Amniotic epithelial cell (primary cell): Measurements from ENCODE around the gene ZSWIM1.
A peak's percentile ranks its signal among the peaks of the same experiment; 100 is the strongest.
"Not testable (repeated sequence)": the region's sequence is repeated elsewhere in the genome, so short reads cannot be mapped to it uniquely, and the experiment has no call there.

ENCODE experiments used
- DNase-seq: peaks from one replicate; pipeline ENCODE4 v3.0.0-alpha.2; 2010; ENCODE audit warnings: low read depth

Gene ZSWIM1

DNA sequence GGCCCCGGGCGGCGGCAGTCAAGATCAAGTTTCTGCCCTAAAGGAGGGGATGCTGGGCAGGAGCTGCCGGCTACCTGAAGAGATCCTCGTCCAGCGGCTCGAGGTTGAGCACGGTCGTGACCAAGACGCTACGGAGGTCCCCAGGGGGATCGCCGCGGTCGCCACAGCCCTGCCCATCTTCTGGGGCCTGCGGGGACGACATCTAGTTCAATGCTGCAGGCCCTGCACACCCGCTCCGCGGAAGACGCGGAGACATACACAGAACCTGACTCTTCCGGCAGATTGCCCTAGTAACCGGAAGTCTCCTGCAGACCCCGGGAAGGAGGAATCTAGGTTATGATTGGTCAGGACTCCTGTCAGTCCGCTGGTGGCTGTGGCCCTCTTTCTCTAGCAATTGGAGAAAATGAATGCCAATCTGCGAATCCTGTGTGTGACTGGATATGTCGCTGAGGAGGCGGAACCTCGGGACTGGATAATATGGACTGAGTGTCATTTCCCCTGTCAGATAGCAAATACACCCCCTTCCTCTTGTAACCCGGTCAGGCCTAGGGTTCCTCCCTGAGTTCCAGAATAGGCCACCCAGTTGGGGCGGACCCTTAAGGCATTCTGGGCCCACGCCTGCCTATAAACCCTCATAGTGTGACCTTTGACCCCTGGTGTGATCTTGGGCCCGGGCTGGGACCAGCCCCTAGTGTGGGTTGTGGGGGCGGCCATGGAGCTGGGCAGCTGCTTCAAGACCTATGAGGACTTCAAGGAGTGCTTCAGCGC is 23.7 kb upstream of the ZSWIM1 start, which contains the start of the genes ACOT8 and ZSWIM3:
Gene ACOT8 (minus strand): TSS at position 279 of the 768 bp plus-strand sequence. CDS start 77 bp downstream, at position 202.
Gene ZSWIM3 (plus strand): TSS at position 501 of the 768 bp plus-strand sequence. CDS start 212 bp downstream, at position 713.
- DNase-seq: peak; percentile 100

DNA sequence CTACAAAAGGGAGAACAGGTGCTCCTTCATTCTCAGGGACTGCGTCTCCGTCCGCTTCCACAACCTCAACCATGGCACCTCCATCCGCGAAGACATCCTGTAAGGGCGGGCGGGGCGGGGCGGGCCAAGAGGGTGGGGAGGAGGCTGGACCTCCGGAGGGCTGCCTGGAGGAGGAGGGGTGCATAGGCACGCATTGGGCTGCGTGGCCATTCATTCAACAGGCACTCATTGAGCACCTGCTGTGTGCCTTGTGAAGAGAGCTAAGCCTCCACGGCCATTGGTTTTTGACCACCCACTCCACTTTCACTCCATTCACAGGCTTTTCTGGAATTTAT is 23.2 kb upstream of the ZSWIM1 start:
- no peak for DNase-seq

- no peak for DNase-seq
Measured at GRCh38 chr20:45859916-45860315, 21.1 kb upstream of the ZSWIM1 start.

DNA sequence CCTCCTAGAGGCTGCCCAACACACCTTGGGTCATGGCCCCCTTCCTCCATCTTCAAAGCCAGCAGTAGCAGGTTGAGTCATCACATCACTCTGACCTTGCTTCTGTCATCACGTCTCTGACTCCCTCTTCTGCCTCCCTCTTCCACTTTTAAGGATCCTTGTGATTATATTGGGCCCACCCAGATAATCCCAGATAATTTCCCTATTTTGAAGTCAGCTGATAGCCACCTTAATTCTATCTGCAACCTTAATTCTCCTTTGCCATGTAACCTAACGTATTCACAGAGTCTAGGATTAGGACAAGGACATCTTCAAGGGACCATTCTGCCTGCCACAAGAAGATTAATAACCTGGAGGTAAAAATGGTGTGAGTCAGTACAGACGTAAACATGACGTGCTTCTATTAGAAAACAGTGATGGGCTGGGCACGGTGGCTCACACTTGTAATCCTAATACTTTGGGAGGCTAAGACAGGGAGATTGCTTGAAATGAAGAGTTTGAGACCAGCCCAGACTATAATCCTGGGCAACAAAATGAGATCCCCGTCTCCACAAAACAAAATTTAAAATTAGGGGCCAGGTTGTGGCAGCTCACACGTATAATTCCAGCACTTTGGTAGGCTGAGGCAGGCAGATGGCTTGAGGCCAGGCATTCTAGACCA is 20.3 kb upstream of the ZSWIM1 start:
- DNase-seq: peak; percentile 60

DNA sequence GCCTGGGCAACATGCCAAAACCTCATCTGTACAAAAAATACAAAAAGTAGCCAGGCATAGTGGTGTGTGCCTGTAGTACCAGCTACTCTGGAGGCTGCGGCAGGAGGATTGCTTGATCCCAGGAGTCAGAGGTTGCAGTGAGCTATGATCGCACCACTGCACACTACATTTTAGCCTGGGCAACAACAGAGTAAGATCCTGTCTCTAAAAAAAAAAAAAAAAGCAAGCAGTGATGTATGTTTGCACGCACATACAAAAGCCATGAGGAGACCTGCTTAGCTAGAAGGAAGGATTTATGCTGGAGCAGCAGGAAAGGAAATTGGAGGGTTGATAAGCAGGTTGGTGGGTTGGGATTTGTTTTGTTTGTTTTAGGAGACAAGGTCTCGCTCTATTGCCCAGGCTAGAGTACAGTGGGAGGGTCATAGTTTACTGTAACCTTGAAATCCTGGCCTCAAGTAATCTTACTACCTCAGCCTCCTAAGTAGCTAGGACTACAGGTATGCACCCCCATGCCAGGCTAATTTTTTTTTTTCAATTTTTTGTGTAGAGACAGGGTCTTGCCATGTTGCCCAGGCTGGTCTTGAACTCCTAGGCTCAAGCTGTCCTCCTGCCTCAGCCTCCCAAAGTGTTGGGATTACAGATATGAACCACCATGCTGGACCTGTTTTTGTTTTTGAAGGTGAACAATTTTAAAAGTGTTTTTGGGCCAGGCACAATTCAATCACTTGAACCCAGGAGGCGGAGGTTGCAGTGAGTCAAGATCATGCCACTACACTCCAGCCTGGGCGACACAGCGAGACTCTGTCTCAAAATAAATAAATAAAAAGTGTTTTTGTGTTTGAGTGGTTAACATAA is 19.6 kb upstream of the ZSWIM1 start:
- DNase-seq: peak; percentile 33

DNA sequence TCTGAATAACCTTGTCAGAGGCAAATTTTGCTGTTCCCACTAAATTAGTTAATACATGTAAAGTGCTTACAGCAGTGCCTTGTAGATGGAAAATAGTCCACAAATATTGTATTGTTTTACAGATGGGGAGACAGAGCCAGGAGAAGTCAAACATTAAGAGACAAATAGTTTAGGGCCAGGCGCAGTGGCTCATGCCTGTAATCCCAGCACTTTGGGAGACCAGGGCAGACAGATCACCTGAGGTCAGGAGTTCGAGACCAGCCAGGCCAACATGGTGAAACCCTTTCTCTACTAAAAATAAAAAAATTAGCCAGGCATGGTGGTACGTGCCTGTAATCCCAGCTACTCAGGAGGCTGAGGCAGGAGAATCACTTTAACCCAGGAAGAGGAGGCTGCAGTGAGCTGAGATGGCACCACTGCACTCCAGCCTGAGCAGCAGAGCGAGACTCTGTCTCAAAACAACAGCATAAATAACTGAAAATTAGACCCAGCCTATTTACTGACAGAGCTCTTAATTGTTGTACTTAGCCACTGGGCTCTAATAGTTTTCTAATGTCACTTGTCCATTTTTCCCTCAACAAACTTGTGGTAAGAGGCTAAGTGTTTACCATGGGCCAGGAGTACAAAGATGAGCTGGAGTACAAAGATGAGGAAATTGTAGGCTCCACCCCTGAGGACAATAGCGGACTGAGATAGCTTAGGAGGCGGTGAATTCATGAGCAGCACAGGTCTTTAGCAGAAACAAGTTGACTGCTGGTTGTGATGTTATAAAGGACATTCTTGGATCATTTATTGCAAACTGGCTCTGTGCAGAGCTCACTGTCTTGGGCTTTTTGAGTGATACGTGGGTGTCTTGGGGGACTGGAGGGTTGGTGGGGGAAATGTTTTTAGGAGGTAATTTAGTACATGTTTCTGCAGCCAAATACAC is 17.2 kb upstream of the ZSWIM1 start:
- peak; percentile 67 for DNase-seq

DNA sequence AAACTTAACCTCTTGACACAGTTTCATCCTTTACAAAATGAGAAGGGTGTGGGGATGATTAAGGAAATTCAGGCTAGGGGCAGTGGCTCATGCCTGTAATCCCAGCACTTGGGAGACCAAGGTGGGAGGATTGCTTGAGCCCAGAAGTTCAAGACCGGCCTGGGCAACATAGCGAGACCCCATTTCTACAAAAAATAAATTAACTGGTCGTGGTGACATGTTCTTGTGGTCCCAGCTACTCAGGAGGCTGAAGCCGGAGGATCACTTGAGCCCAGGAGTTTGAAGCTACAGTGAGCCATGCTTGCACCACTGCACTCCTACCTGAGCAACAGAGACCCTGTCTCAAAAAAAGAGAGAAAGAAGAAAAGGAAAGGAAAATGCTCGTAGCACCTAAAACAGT is 14.6 kb upstream of the ZSWIM1 start:
- no peak for DNase-seq

DNA sequence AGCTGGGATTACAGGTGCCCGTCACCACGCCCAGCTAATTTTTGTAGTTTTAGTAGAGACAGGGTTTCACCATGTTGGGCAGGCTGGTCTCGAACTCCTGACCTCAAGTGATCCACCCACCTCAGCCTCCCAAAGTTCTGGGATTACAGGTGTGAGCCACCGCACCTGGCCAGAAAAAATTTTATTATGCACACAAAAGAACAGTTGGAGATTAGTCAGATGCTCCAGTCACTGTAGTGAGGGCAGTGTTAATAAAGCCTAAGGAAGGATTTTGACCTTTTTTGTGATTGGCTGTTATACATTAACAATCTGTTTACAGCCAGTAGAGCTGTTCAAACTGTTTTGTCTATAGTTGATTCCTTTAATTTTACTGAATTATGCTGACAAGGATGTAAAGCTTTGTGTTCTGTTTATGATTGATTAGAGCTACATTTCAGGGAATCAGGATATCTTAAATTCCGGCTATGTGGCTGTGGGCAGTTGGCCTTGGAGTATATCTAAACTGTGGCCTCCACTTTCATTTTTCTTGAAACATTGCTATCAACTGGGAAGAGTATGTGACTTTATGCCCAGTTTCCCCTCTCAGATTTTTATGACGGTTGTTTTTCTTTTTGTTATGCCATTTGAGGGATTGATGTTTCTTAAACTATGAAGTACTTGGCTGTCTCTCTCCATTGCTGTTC is 13.8 kb upstream of the ZSWIM1 start:
- DNase-seq: peak; percentile 73

GRCh38 chr20:45867819-45868176 is 13.2 kb upstream of the ZSWIM1 start:
- DNase-seq: peak; percentile 78

DNA sequence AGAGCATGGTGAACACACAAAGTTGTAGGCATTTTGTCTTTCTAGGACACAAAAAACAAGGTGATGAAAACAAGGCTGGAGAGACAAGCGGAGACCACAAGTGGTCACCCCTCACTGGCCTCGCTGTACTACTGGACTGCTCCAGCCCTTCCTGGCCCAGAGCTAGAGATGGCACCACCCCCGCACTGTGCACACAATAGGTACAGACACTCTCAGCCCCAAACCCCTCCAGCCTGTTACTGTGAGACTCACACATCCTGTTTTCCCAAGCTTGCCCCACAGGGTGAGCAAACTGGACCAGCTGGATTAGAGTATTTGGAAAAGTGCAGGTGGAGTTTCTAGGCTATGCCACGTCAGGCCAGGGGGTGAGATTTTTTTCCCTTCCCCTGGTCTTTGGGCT is 8.4 kb upstream of the ZSWIM1 start:
- no peak for DNase-seq

GRCh38 chr20:45873409-45874103 is 7.5 kb upstream of the ZSWIM1 start:
- DNase-seq: peak; percentile 21

DNA sequence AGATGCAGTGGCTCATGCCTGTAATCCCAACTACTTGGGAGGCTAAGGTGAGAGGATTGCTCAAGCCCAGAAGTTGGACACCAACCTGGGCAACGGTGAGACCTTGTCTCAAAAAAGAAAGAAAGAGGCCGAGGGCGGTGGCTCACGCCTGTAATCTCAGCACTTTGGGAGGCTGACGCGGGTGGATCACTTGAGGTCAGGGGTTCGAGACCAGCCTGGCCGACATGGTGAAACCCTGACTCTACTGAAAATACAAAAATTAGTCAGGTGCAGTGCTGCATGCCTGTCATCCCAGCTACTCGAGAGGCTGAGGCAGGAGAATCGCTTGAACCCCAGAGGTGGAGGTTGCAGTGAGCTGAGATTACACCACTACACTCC is 6.9 kb upstream of the ZSWIM1 start:
- DNase-seq: not testable (repeated sequence)

DNA sequence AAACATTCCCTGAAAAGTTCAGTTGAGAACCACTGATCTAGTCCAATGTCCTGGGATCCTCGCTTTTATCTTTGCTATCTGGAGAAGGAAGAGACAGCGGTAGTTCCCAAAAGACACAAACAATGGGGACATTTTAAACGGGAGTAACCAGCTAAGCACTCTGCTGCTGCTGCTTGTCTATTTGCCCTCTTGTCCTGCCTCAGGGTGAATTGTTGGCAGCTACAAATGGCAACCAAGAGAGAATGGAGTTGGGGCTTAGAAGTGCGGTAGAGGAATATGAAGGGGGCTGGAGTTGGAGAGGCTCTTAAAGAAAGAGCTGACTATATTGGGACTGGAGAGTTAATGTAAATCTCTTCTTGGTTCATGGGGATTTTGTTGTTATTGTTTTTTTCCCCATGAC is 6.5 kb upstream of the ZSWIM1 start:
- no peak for DNase-seq

- DNase-seq: no peak
Measured at GRCh38 chr20:45878076-45878761, 2.8 kb upstream of the ZSWIM1 start.

DNA sequence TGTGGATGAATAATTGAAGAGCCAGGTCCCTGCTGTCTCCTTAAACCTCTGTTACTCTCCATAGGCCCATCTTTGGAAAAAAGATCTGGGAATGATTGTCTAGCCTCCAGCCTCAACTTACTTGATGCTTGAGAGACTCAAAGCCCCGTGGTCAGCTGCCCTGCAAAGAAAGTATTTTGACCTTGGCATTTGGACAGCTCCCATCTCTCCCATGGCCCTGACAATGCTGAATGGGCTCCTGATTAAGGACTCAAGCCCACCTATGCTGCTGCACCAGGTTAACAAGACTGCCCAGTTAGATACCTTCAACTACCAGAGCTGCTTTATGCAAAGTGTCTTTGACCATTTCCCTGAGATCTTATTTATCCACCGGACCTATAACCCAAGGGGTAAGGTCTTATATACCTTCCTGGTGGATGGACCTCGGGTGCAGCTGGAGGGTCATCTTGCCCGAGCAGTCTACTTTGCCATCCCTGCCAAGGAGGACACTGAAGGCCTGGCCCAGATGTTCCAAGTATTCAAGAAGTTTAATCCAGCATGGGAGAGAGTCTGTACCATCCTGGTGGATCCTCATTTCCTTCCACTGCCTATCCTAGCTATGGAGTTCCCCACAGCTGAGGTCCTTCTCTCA is 1.6 kb downstream of the ZSWIM1 start:
- no peak for DNase-seq

DNA sequence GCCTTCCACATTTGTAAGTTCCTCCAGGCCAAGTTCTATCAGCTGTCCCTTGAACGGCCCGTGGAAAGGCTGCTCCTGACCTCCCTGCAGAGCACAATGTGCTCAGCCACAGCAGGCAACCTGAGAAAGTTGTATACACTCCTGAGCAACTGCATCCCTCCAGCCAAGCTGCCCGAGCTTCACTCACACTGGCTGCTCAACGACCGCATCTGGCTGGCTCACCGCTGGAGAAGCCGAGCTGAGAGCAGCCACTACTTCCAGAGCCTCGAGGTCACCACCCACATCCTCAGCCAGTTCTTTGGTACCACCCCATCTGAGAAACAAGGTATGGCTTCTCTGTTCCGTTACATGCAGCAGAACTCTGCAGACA is 2.1 kb downstream of the ZSWIM1 start:
- no peak for DNase-seq

- DNase-seq: no peak
Measured at GRCh38 chr20:45886590-45887345, 5.7 kb downstream of the ZSWIM1 start.

GRCh38 chr20:45887346-45887715 is 6.3 kb downstream of the ZSWIM1 start, which contains the start of gene SPATA25:
SPATA25 (minus strand) TSS chr20:45887622; CDS start chr20:45887590, 32 bp downstream.
- no peak for DNase-seq

- DNase-seq: no peak
Measured at GRCh38 chr20:45888681-45889080, 7.7 kb downstream of the ZSWIM1 start.
